Mucosa of descending colon (tissue), 3 donors: ENCODE measurements around the gene EVC2. TPM values are rescaled to one million over a fixed set of nuclear protein-coding genes. Genes with fewer than 3 reads are reported as not detected.

ENCODE experiments used
- ATAC-seq: fragments of 200-7000 bp; cut with Tn5 transposase; one replicate; pipeline ENCODE4 v1.9.1; 2020; ENCODE audit warnings: mild to moderate bottlenecking, moderate library complexity
- DNase-seq, 3 donors: peaks; one replicate each; pipeline ENCODE4 v3.0.0-alpha.2; 2020
- H3K36me3 ChIP-seq: fragments of 200-600 bp; one replicate; pipeline ENCODE4 v1.8.0; 2021; ENCODE audit warnings: low read depth, mild to moderate bottlenecking
- H3K4me1 ChIP-seq: fragments of 200-600 bp; one replicate; pipeline ENCODE4 v1.8.0; 2021; ENCODE audit warnings: low read depth, mild to moderate bottlenecking
- H3K4me3 ChIP-seq: fragments of 200-600 bp; one replicate; pipeline ENCODE4 v1.8.0; 2021; ENCODE audit warnings: mild to moderate bottlenecking
- H3K9me3 ChIP-seq: fragments of 200-600 bp; one replicate; pipeline ENCODE4 v1.8.0; 2021; ENCODE audit warnings: mild to moderate bottlenecking
- CTCF ChIP-seq: fragments of 200-600 bp; IDR thresholded peaks from one replicate; pipeline ENCODE4 v1.8.0; 2022; ENCODE audit warnings: antibody characterized with exemption, mild to moderate bottlenecking
- intact Hi-C, 2 donors: fragments of 100-400 bp; cut with DNase I in 1 of 2; cut with micrococcal nuclease in 1 of 2; formaldehyde crosslinking; loops; one replicate each; pipeline versions ENCODE4 v1.11.0 to v1.11.1; 2022; cut with DNase I, micrococcal nuclease
- total RNA-seq, 3 donors: library from RNA; stranded (reverse); fragmentation: NEBNext Ultra II Directional in 2 of 3; extraction: Animal tissue kit (Norgen Biotek cat#: 25700) in 2 of 3; gene quantifications; one replicate each; pipeline versions ENCODE4 v1.2.1 to v1.2.4, GENCODE V29; 2021 to 2023
- donor health status: DM: no; HTN: no; CAD: no; lungs with moderate emphysema.
- donor health status: DM: no; HTN: no; CAD: no.
- donor health status: DM: no; HTN: yes; CAD: no.

EVC2 gene
- total RNA-seq, 3 donors from 2014 or later, result 0.64 to 6.5 (median 1.1) TPM

GRCh38 chr4:5715357-5715756, 7.0 kb upstream of the EVC2 start:
- ATAC-seq (no peak), DNase-seq (no peak)
- intact Hi-C loops, result no loop called here
- no peaks in the 10 kb centered on the region for H3K4me1 ChIP-seq
- H3K36me3 ChIP-seq, result no peaks in the 10 kb centered on the region
- TF ChIP-seq CTCF, result no peak
- peaks cover 9% of the 10 kb centered on the region for H3K9me3 ChIP-seq
- H3K4me3 ChIP-seq, result no peak overlapping the region

GRCh38 chr4:5713861-5714260, 5.5 kb upstream of the EVC2 start:
- DNase-seq (no peak), ATAC-seq (no peak)
- Histone ChIP-seq H3K4me3 (no peak overlapping the region), H3K36me3 (no peaks in the 10 kb centered on the region), H3K9me3 (peaks cover 9% of the 10 kb centered on the region), H3K4me1 (no peaks in the 10 kb centered on the region)
- TF ChIP-seq CTCF, result no peak
- intact Hi-C loops, result no loop called here

GRCh38 chr4:5712931-5713330, 4.6 kb upstream of the EVC2 start:
- intact Hi-C loops, result no loop called here
- DNase-seq, result no peak
- Histone ChIP-seq H3K4me1 (no peaks in the 10 kb centered on the region), H3K9me3 (peaks cover 9% of the 10 kb centered on the region), H3K36me3 (no peaks in the 10 kb centered on the region), H3K4me3 (no peak overlapping the region)
- no peak for ATAC-seq
- no peak for TF ChIP-seq CTCF

GRCh38 chr4:5712517-5712916, 4.2 kb upstream of the EVC2 start:
- H3K4me1 ChIP-seq, result no peaks in the 10 kb centered on the region
- intact Hi-C loops, result no loop called here
- no peak for ATAC-seq

GRCh38 chr4:5711479-5712184, 3.3 kb upstream of the EVC2 start:
- no peak for TF ChIP-seq CTCF
- H3K4me1 ChIP-seq, result no peaks in the 10 kb centered on the region
- no peak for ATAC-seq

More at GRCh38 chr4:5712517-5712916, 4.2 kb upstream of the EVC2 start:
- no peak for TF ChIP-seq CTCF
- Histone ChIP-seq H3K9me3 (peaks cover 9% of the 10 kb centered on the region), H3K36me3 (no peaks in the 10 kb centered on the region), H3K4me3 (no peak overlapping the region)
- no peak for DNase-seq

More at GRCh38 chr4:5711479-5712184, 3.3 kb upstream of the EVC2 start:
- peak in 1 of 3 donors; percentile 31 for DNase-seq
- peaks cover 9% of the 10 kb centered on the region for H3K9me3 ChIP-seq
- H3K4me3 ChIP-seq, result no peak overlapping the region
- H3K36me3 ChIP-seq, result no peaks in the 10 kb centered on the region
- intact Hi-C loops, result no loop called here
